ENCODE data around the gene UBE2S. TPM values are rescaled to one million over a fixed set of nuclear protein-coding genes. Genes with fewer than 3 reads are reported as not detected.
A peak's percentile ranks its signal among the peaks of the same experiment; 100 is the strongest.

Gene UBE2S
- total and polyA plus RNA-seq, 2 of the 8 experiments (the other 6 are each of a cell fraction or from before 2014, with no cell fraction given), result 398 to 530 TPM

DNA sequence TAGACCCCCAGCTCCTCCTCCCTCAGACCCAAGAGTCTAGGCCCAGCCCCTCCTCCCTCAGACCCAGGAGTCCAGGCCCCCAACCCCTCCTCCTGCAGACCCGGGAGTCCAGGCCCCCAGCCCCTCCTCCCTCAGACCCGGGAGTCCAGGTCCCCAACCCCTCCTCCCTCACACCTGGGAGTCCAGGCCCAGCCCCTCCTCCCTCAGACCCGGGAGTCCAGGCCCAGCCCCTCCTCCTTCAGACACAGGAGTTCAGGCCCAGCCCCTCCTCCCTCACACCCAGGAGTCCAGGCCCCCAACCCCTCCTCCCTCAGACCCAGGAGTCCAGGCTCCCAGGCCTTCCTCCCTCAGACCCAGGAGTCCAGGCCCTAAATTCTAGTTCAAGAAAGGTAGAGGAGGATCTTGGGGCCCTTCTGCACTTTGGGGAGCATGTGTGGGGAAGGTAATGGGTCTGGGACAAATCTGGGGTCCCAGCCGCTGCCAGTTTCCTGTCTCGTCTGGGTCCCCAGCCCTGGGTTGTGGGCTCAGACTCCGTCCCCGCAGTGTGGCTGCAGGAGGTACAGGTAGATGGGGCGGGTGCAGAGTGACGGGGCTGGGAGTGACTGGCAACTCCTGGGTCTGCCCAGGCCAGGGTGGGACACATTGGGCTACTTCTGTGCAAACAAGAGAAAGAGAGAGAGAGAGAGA lies 34.1 kb downstream of the UBE2S start (continued):
- TF ChIP-seq, protein P1, sequence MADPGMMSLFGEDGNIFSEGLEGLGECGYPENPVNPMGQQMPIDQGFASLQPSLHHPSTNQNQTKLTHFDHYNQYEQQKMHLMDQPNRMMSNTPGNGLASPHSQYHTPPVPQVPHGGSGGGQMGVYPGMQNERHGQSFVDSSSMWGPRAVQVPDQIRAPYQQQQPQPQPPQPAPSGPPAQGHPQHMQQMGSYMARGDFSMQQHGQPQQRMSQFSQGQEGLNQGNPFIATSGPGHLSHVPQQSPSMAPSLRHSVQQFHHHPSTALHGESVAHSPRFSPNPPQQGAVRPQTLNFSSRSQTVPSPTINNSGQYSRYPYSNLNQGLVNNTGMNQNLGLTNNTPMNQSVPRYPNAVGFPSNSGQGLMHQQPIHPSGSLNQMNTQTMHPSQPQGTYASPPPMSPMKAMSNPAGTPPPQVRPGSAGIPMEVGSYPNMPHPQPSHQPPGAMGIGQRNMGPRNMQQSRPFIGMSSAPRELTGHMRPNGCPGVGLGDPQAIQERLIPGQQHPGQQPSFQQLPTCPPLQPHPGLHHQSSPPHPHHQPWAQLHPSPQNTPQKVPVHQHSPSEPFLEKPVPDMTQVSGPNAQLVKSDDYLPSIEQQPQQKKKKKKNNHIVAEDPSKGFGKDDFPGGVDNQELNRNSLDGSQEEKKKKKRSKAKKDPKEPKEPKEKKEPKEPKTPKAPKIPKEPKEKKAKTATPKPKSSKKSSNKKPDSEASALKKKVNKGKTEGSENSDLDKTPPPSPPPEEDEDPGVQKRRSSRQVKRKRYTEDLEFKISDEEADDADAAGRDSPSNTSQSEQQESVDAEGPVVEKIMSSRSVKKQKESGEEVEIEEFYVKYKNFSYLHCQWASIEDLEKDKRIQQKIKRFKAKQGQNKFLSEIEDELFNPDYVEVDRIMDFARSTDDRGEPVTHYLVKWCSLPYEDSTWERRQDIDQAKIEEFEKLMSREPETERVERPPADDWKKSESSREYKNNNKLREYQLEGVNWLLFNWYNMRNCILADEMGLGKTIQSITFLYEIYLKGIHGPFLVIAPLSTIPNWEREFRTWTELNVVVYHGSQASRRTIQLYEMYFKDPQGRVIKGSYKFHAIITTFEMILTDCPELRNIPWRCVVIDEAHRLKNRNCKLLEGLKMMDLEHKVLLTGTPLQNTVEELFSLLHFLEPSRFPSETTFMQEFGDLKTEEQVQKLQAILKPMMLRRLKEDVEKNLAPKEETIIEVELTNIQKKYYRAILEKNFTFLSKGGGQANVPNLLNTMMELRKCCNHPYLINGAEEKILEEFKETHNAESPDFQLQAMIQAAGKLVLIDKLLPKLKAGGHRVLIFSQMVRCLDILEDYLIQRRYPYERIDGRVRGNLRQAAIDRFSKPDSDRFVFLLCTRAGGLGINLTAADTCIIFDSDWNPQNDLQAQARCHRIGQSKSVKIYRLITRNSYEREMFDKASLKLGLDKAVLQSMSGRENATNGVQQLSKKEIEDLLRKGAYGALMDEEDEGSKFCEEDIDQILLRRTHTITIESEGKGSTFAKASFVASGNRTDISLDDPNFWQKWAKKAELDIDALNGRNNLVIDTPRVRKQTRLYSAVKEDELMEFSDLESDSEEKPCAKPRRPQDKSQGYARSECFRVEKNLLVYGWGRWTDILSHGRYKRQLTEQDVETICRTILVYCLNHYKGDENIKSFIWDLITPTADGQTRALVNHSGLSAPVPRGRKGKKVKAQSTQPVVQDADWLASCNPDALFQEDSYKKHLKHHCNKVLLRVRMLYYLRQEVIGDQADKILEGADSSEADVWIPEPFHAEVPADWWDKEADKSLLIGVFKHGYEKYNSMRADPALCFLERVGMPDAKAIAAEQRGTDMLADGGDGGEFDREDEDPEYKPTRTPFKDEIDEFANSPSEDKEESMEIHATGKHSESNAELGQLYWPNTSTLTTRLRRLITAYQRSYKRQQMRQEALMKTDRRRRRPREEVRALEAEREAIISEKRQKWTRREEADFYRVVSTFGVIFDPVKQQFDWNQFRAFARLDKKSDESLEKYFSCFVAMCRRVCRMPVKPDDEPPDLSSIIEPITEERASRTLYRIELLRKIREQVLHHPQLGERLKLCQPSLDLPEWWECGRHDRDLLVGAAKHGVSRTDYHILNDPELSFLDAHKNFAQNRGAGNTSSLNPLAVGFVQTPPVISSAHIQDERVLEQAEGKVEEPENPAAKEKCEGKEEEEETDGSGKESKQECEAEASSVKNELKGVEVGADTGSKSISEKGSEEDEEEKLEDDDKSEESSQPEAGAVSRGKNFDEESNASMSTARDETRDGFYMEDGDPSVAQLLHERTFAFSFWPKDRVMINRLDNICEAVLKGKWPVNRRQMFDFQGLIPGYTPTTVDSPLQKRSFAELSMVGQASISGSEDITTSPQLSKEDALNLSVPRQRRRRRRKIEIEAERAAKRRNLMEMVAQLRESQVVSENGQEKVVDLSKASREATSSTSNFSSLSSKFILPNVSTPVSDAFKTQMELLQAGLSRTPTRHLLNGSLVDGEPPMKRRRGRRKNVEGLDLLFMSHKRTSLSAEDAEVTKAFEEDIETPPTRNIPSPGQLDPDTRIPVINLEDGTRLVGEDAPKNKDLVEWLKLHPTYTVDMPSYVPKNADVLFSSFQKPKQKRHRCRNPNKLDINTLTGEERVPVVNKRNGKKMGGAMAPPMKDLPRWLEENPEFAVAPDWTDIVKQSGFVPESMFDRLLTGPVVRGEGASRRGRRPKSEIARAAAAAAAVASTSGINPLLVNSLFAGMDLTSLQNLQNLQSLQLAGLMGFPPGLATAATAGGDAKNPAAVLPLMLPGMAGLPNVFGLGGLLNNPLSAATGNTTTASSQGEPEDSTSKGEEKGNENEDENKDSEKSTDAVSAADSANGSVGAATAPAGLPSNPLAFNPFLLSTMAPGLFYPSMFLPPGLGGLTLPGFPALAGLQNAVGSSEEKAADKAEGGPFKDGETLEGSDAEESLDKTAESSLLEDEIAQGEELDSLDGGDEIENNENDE (IDR thresholded peaks at IDR 0.05; ENCODE audit: insufficient replicate concordance, low read length), result no peak
- TF ChIP-seq, protein P2, sequence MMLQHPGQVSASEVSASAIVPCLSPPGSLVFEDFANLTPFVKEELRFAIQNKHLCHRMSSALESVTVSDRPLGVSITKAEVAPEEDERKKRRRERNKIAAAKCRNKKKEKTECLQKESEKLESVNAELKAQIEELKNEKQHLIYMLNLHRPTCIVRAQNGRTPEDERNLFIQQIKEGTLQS (IDR thresholded peaks at IDR 0.05; ENCODE audit: insufficient read depth, low read depth, low read length), result no peak
- TF ChIP-seq EZH2 (IDR thresholded peaks at IDR 0.05; ENCODE audit: low read depth, low read length, severe bottlenecking) (peak; percentile 27), RFX5 (IDR thresholded peaks at IDR 0.05; ENCODE audit: borderline replicate concordance, low read depth, low read length) (no peak), NANOG (IDR thresholded peaks at IDR 0.05; ENCODE audit: insufficient read depth, low read depth, low read length, poor library complexity, severe bottlenecking) (no peak)

All from H1 (cell line).